Measurements from ENCODE around the gene MLC1. TPM values are rescaled to one million over a fixed set of nuclear protein-coding genes. Genes with fewer than 3 reads are reported as not detected.

The MLC1 gene
- total and polyA plus RNA-seq, 10 of the 15 experiments (the other 5 are each of a cell fraction or from before 2014, with no cell fraction given), result 0.03 to 0.15 (median 0.07) TPM; not detected in 7

- Histone ChIP-seq H3K4me1 (ENCODE audit: control insufficient read depth, insufficient read depth, low read length) (no peaks in the 10 kb centered on the region), H4K20me1 (ENCODE audit: control insufficient read depth, insufficient read depth) (no peaks in the 10 kb centered on the region), H3K4me3 (no peak overlapping the region), H3K36me3 (ENCODE audit: control insufficient read depth in 2 of 2, insufficient read depth in 2 of 2, low read length in 1 of 2) (no peaks in the 10 kb centered on the region), H3K4me2 (ENCODE audit: control insufficient read depth, insufficient read depth) (no peak overlapping the region), H3K79me2 (ENCODE audit: control insufficient read depth, insufficient read depth, low read length) (no peaks in the 10 kb centered on the region), H3K9me3 (replicated peaks; ENCODE audit: control insufficient read depth, insufficient read depth, low read length) (no peaks in the 10 kb centered on the region), H3K27ac (ENCODE audit: control insufficient read depth, insufficient read depth) (no peak overlapping the region), H2AFZ (ENCODE audit: control insufficient read depth, low read depth, low read length) (no peak overlapping the region), H3K9ac (ENCODE audit: control insufficient read depth, insufficient read depth, low read length) (no peak overlapping the region), H3K27me3 (replicated peaks in 1 of 2; ENCODE audit: control insufficient read depth in 2 of 2, insufficient read depth in 2 of 2, low read length in 1 of 2) (no peaks in the 10 kb centered on the region; a peak in 2 of 4 replicates)
- ATAC-seq, result no peak
- WGBS (ENCODE audit: insufficient coverage, insufficient replicate concordance, low lambda C conversion rate, missing lambda C conversion rate), result 66% methylated on average over 19 of the region's 23 CpGs
- TF ChIP-seq EGR1 (IDR thresholded peaks at IDR 0.05; ENCODE audit: borderline replicate concordance in 1 of 2, low read depth in 2 of 2, low read length in 2 of 2) (no peak), SREBF2 (IDR thresholded peaks at IDR 0.05; ENCODE audit: low read length) (no peak), CEBPB (IDR thresholded peaks at IDR 0.05; ENCODE audit: borderline replicate concordance in 1 of 2, low read depth in 2 of 2, low read length in 2 of 2) (no peak), CREB1 (IDR thresholded peaks at IDR 0.05; ENCODE audit: low read depth) (no peak), IRF3 (IDR thresholded peaks at IDR 0.05) (no peak), MLLT1 (IDR thresholded peaks at IDR 0.05) (no peak), ZBED1 (IDR thresholded peaks at IDR 0.05; ENCODE audit: borderline replicate concordance) (no peak), TCF3 (IDR thresholded peaks at IDR 0.05; ENCODE audit: borderline replicate concordance, insufficient read depth, low read depth, low read length) (no peak), PRDM15 (CRISPR knock-in tag; IDR thresholded peaks at IDR 0.05) (no peak), YBX1 (IDR thresholded peaks at IDR 0.05) (no peak)
- TF ChIP-seq, protein P1, sequence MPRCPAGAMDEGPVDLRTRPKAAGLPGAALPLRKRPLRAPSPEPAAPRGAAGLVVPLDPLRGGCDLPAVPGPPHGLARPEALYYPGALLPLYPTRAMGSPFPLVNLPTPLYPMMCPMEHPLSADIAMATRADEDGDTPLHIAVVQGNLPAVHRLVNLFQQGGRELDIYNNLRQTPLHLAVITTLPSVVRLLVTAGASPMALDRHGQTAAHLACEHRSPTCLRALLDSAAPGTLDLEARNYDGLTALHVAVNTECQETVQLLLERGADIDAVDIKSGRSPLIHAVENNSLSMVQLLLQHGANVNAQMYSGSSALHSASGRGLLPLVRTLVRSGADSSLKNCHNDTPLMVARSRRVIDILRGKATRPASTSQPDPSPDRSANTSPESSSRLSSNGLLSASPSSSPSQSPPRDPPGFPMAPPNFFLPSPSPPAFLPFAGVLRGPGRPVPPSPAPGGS (IDR thresholded peaks at IDR 0.05; ENCODE audit: borderline replicate concordance, insufficient read depth, low read depth, low read length, poor library complexity, severe bottlenecking), result no peak
- FAIRE-seq, result no peak
- no TSS peak for BruUV-seq (replicated peaks)
- ChIA-PET SMC1A (ENCODE audit: uncharacterized antibody, unreplicated experiment) (no interaction called here), POLR2A (no interaction called here), CTCF (no interaction called here), RAD21 (ENCODE audit: unreplicated experiment) (no interaction called here)
- DNase-seq (ENCODE audit: low read depth, low spot score), result no peak
- intact Hi-C loops (cut with micrococcal nuclease; ENCODE audit: unreplicated experiment) (no loop called here), in situ Hi-C loops (cut with MboI) (no loop called here)
Observed at GRCh38 chr22:50063589-50064393, 21.4 kb downstream of the MLC1 start.

Data from GM12878 (cell line).